Gastrocnemius medialis (tissue), 4 donors: Measurements from ENCODE around the gene KLHL6.

Source experiments
- CTCF ChIP-seq, 5 experiments: fragments of 450-650 bp in 3 of 5; fragments of 200-600 bp in 2 of 5; sonication (generic) in 2 of 5; IDR thresholded peaks in 4 of 5; conservative IDR thresholded peaks in 1 of 5; 1 replicate in 4 of 5; 2 replicates in 1 of 5; pipeline ENCODE4 v1.5.1; 2016 to 2019; ENCODE audit warnings: antibody characterized with exemption in 5 of 5, mild to moderate bottlenecking in 3 of 5, moderate library complexity in 3 of 5
- POLR2A ChIP-seq, 2 donors: fragments of 450-650 bp; IDR thresholded peaks; one replicate each; pipeline ENCODE4 v1.6.1; 2017; ENCODE audit warnings: antibody characterized with exemption in 2 of 2, mild to moderate bottlenecking in 2 of 2, moderate library complexity in 2 of 2

GRCh38 chr3:183583331-183584245 is 28.1 kb upstream of the KLHL6 start:
- TF ChIP-seq POLR2A (IDR thresholded peaks at IDR 0.05) (no peak), CTCF (IDR thresholded peaks at IDR 0.05 in 4 of 5, conservative IDR thresholded peaks at IDR 0.05 in 1 of 5) (no peak)
